CD4-positive, alpha-beta T cell treated with Interleukin-4 for 1 hour (primary cell): ENCODE data around the gene PIK3AP1.
A peak's percentile ranks its signal among the peaks of the same experiment; 100 is the strongest.

Source experiments
- DNase-seq, 2 donors: peaks; one replicate each; pipeline ENCODE4 v3.0.0-alpha.2; 2020 to 2022

Gene PIK3AP1

GRCh38 chr10:96671211-96671890 is 49.0 kb downstream of the PIK3AP1 start:
- peak in 1 of 2 donors; percentile 49 for DNase-seq

DNA sequence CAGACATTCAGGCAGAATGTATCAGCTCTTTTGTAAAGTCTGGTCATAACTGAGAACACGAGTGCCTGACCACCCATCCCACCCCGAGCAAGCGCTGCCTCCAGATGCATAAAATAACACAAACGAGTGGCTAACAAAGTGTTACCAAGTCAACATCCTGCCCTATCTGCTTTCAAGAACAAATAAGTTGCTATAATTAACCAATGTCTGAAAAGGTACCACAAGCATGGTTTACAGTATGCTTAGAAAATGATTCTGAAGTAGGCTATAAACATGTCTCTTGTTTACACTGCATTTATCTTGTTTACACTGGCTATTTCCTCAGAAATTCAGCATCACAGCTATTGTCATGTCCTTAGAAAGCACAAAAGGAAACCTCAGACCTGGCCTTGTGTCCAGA is 49.5 kb downstream of the PIK3AP1 start:
- peak; percentile 46 to 51 for DNase-seq

GRCh38 chr10:96667401-96667800 is 52.9 kb downstream of the PIK3AP1 start:
- no peak for DNase-seq

GRCh38 chr10:96666741-96667140 is 53.6 kb downstream of the PIK3AP1 start:
- DNase-seq, result no peak

GRCh38 chr10:96665306-96665705 is 55.0 kb downstream of the PIK3AP1 start:
- DNase-seq, result no peak

DNA sequence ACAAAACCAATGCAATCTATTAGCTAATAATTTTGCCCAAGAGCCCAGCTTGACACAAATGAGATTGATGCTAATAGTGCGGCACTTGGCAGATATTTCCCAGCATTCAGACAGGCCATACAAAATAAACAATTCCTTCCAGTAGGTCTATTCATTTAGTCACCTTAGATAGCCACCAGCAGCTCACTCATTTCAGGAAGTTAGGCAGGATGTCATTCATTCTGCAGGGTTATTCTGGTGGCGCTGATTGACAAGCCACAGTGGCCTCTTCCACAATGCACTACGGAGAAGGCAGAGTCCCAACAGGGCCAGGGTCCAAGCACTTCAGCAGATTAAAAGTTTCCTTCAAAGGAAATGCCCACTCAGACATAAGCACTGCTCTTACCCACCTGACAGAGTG is 55.8 kb downstream of the PIK3AP1 start:
- DNase-seq, result no peak

DNA sequence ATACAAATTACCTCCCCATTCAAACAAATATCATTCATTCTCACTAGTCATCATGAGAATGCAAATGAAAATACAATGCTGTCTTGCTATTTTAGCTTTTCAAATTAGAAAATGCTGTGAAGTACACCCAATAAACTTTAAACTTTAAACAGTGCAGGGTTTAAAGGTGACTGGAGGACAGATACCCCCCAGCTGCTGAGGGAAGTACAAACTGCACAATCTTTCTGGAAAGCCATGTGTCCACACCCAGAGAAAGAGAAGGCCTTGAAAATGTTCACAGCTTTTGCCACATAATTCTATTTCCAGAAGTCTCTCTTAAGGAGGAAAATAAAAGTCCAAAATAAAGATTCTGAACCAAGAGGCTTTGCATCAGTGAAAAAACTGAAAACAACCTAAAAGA is 56.5 kb downstream of the PIK3AP1 start:
- DNase-seq, result no peak

- DNase-seq, result no peak
These were observed 58.7 kb downstream of the PIK3AP1 start for GRCh38 chr10:96661632-96662031.

GRCh38 chr10:96660297-96660696 is 60.0 kb downstream of the PIK3AP1 start:
- no peak for DNase-seq

GRCh38 chr10:96658844-96659243 is 61.5 kb downstream of the PIK3AP1 start:
- no peak for DNase-seq

- no peak for DNase-seq
These were observed 62.9 kb downstream of the PIK3AP1 start for GRCh38 chr10:96657385-96657784.

GRCh38 chr10:96656839-96657238 is 63.5 kb downstream of the PIK3AP1 start:
- peak in 1 of 2 donors; percentile 38 for DNase-seq

DNA sequence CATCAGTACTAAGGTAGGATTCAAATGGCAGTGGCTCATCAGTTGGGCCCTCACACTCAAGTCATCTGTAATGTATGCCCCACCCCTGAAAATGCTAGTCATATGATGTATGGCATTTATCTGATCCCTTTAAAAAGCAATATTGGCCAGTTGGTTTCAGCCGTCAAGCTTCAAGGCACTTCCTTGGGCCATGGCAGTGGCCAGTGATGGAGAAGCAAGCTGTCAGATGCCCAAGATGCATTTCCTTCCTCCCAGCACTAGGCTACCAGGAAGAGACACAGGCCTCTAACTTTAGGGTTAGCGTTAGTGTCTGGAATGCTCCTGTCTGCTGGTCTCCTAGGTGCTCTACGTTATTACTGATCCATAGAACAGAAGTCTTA is 64.1 kb downstream of the PIK3AP1 start:
- no peak for DNase-seq

GRCh38 chr10:96655461-96656197 is 64.7 kb downstream of the PIK3AP1 start:
- no peak for DNase-seq

DNA sequence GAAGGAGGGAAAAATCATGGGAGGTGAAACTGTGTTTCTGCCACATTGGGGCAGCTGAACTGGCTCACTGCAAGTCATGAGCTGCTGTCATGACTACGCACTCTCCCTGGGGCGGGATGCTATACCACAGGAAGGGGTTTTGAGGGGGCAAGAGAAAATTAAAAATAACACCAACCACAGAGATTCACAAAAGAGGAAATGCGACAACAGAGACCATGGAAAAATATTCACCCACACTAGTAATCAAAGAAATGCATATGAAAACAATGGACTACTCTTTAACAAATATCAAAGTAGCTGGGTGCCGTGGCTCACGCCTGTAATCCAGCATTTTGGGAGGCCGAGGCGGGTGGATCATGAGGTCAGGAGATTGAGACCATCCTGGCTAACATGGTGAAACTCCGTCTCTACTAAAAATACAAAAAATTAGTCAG is 68.3 kb downstream of the PIK3AP1 start:
- peak; percentile 55 to 75 for DNase-seq

GRCh38 chr10:96650958-96651357 is 69.4 kb downstream of the PIK3AP1 start:
- DNase-seq, result no peak

- no peak for DNase-seq
These were observed 72.0 kb downstream of the PIK3AP1 start for GRCh38 chr10:96648297-96648696.

DNA sequence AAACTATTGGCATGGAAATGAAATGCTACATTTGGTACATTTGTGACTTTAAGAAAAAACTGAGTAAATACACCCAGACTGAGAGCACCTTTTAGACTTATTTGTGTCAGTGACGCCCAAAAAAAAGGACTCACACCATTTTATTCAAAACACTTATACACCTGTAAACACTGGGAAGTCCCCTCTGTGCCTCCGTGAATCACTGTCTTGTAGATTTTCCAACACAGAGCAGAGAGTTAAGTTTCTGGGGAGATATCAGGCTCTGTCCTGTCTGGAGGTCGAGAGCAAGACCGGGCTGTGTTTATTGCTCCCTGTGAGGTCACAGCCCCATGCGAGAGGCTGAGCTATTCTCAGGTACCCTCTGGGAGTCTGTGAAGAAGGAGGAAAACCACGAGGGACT is 72.8 kb downstream of the PIK3AP1 start:
- DNase-seq, result no peak

DNA sequence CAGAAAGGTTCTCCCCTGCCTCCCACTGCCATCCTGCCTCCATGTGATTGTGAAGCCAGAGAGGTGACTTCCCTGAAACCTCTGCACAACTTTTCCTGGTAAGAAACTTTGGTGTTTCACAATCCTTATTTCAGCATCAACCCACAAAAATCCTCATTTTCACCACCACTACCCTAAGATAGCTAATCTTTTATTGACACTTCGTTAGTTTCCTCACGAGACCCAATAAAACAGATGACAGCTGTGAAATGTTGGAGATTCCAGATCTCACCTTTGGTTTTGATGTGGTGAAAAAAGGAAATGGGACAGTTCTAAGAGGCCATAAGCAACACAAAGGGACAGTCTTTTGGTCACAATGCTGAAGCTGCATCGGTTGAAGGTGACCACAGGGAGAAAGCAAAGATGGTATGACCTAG is 73.6 kb downstream of the PIK3AP1 start:
- peak in 1 of 2 donors; percentile 22 for DNase-seq

DNA sequence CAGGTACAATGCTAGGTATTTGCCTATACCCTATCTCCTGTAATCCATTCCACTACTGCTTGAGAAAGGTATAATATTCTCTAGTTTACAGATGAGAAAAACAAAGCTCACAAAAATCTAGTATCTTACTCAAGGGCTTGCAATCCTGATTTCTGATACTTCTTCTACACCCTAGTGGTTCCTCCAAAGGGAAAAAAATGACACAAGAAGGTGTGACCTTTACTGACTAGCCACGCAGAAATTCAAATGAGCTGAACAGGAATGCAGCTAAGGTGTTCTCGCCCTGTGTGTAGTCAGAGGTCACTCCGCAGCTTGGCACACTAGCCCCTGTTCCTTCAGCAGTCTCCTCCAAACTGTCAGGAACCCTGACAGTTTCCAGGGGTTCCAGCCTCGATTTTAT is 74.0 kb downstream of the PIK3AP1 start:
- no peak for DNase-seq

DNA sequence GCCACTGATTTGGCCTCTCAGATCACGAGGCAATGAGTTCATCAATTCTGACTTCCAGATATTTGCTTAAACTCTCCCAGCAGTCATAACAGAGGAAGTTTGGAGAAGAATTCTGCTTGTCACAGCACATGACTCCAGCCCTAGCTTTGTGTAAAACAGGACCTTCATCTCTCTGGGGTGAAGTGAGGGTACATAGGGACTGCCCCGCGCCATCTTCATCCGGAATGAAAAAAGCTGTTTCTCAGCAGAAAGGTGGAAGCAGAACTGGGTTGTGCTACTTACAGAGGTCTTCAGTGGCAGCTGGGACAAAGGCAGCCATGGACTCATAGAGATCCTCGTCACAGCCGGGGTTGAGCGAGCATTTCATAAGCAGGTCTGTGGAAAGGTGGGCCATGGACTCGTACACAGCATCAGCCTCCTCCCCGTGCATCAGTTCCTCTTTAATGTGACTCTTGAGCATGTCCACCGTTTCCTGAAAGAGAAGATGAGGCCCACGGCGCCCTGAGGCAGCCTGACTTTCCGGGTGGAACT is 75.1 kb downstream of the PIK3AP1 start:
- DNase-seq, result peak in 1 of 2 donors; percentile 59

DNA sequence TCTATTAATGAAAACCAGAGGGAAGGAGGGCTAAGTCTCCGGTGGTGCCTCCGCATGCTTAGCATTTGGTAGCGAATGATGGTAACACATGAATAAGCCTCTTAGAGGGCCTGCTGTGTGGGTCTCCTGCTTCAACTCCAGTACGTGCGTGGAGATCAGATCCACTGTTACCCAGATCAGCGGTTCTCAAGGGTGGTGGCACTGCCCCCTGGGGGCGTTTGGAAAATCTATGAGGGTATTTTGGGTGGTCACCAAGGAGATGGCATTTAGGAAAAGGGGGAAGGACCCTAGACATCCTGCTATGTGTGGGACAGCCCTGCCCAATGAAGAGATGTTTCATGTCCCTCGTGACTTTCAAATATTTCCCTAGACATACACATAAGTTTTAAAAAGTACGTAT is 76.4 kb downstream of the PIK3AP1 start:
- no peak for DNase-seq

- DNase-seq, result peak; percentile 63 to 83
These were observed 77.3 kb downstream of the PIK3AP1 start for GRCh38 chr10:96642973-96643372.

DNA sequence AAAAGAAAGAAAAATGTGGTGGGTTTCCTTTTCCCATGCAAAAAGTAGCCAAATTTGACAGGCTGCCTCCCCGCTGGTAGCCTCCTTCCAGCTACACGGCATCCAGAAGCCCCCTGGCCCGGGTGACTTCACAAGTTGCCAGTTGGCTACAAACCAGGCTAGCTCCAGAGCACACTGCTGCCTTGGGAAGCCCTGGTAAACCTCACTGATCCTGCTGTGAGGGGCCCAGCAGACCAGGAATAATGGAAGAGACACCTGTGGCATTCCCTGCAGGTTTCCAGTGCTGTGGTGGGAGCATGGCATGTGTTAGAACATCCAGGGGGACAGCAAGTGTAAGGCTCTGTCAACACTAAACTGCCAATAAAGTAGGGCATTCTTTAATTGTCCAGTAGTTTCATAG is 77.8 kb downstream of the PIK3AP1 start:
- DNase-seq, result no peak
